ENCODE results near the gene SORL1.

Gene SORL1

GRCh38 chr11:121606354-121606753 is 154.2 kb downstream of the SORL1 start:
- H3K36me3 Mint-ChIP-seq (ENCODE audit: low read depth), result peaks cover 76% of the 10 kb centered on the region
- no peaks in the 10 kb centered on the region for H3K27me3 Mint-ChIP-seq (ENCODE audit: low read depth)
- H3K9me3 Mint-ChIP-seq, result no peaks in the 10 kb centered on the region
- H3K4me3 Mint-ChIP-seq, result no peak overlapping the region
- H3K27ac Mint-ChIP-seq, result no peak overlapping the region
- no peaks in the 10 kb centered on the region for H3K4me1 Mint-ChIP-seq (ENCODE audit: low read depth)

DNA sequence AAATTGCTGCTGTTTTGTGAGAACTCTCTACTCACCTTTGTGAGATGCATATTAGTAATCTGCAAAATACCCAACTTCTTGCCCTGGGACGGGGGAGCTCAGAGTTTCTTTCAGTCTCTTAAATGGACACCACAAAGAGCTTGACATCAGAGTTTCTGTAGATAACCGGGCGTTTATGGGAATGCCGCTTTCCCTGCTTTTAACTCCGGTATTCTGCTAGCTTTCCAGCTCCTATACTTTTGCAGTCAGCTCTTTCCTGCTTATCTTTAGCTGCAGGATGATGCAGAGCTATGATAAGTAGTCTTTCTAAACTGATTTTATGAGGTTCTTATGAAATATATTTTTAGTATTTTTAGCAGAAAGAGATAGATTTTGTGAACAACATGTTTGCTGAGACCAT is 155.2 kb downstream of the SORL1 start:
- no peak overlapping the region for H3K27ac Mint-ChIP-seq

GRCh38 chr11:121608545-121609098 is 156.5 kb downstream of the SORL1 start:
- peaks cover 79% of the 10 kb centered on the region for H3K36me3 Mint-ChIP-seq (ENCODE audit: low read depth)
- H3K9me3 Mint-ChIP-seq, result no peaks in the 10 kb centered on the region
- H3K27ac Mint-ChIP-seq, result no peak overlapping the region
- no peaks in the 10 kb centered on the region for H3K4me1 Mint-ChIP-seq (ENCODE audit: low read depth)
- no peak overlapping the region for H3K4me3 Mint-ChIP-seq
- no peaks in the 10 kb centered on the region for H3K27me3 Mint-ChIP-seq (ENCODE audit: low read depth)

More for the DNA sequence above, 155.2 kb downstream of the SORL1 start:
- H3K4me3 Mint-ChIP-seq, result no peak overlapping the region
- no peaks in the 10 kb centered on the region for H3K4me1 Mint-ChIP-seq (ENCODE audit: low read depth)
- no peaks in the 10 kb centered on the region for H3K27me3 Mint-ChIP-seq (ENCODE audit: low read depth)
- peaks cover 76% of the 10 kb centered on the region for H3K36me3 Mint-ChIP-seq (ENCODE audit: low read depth)
- no peaks in the 10 kb centered on the region for H3K9me3 Mint-ChIP-seq

DNA sequence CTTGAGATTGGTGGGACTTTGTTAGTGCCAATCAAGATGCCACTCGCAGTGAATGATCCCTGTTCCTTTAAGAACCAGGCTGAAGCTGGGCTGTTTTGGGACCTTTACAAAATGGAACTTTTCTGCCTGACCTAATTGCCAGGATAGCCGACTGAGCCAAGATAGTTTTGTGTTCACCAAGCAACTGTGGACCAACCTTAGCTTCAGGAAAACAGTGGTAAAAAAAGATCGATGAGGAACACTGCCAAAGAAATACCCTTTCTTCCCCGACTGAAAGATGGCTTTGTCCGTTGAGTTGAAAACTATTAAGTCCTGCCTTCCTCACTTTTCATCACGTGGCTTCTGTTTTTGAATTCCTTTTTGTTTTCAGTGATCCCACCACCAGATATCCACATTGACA is 158.6 kb downstream of the SORL1 start:
- Mint-ChIP-seq H3K27ac (no peak overlapping the region), H3K36me3 (ENCODE audit: low read depth) (peaks cover 82% of the 10 kb centered on the region)

DNA sequence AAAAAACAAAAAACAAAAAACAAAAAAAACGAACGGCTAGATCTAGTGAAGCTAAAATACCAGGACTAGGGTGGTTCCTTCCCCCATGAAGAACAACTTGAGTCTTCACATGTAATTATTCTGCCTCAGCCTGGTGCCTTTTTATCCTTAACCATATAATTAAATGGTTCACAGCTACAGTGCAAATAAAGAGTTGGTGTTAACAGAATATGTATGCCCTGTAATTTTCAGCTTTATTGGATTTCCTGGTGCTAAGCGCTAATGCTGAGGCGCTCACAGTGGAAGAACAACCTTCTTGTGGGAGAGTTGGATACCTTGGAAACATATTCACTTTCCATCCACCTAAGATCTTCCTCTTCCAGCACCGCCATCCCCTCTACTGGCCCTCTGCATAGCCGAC is 159.1 kb downstream of the SORL1 start:
- H3K36me3 Mint-ChIP-seq (ENCODE audit: low read depth), result peaks cover 77% of the 10 kb centered on the region
- no peak overlapping the region for H3K27ac Mint-ChIP-seq
- H3K9me3 Mint-ChIP-seq, result no peaks in the 10 kb centered on the region
- H3K27me3 Mint-ChIP-seq (ENCODE audit: low read depth), result no peaks in the 10 kb centered on the region
- H3K4me3 Mint-ChIP-seq, result no peak overlapping the region
- H3K4me1 Mint-ChIP-seq (ENCODE audit: low read depth), result no peaks in the 10 kb centered on the region

More for the DNA sequence above, 158.6 kb downstream of the SORL1 start:
- no peaks in the 10 kb centered on the region for H3K9me3 Mint-ChIP-seq
- no peaks in the 10 kb centered on the region for H3K4me1 Mint-ChIP-seq (ENCODE audit: low read depth)
- H3K4me3 Mint-ChIP-seq, result no peak overlapping the region
- no peaks in the 10 kb centered on the region for H3K27me3 Mint-ChIP-seq (ENCODE audit: low read depth)

DNA sequence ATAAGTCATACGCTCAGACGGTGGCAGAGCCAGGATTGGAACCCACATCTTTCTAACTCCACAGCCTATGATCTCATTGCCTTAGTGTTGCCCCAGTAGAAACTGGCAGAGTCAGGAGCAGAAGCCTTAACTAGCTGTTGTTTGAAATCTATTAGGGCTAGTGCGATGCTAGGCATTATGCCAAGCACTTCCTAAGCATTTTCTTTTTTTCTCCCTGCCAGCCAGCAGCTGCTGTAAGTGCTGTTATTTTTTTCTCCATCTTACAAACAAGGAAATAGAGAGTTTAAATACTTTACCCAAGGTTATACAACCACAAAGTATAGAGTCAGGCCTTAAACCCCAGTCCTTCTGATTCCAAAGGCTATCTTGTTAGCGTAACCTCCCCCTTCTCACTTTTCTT is 161.6 kb downstream of the SORL1 start:
- no peak overlapping the region for H3K27ac Mint-ChIP-seq
- no peak overlapping the region for H3K4me3 Mint-ChIP-seq
- no peaks in the 10 kb centered on the region for H3K9me3 Mint-ChIP-seq
- H3K4me1 Mint-ChIP-seq (ENCODE audit: low read depth), result no peaks in the 10 kb centered on the region
- H3K27me3 Mint-ChIP-seq (ENCODE audit: low read depth), result no peaks in the 10 kb centered on the region
- H3K36me3 Mint-ChIP-seq (ENCODE audit: low read depth), result peaks cover 73% of the 10 kb centered on the region

DNA sequence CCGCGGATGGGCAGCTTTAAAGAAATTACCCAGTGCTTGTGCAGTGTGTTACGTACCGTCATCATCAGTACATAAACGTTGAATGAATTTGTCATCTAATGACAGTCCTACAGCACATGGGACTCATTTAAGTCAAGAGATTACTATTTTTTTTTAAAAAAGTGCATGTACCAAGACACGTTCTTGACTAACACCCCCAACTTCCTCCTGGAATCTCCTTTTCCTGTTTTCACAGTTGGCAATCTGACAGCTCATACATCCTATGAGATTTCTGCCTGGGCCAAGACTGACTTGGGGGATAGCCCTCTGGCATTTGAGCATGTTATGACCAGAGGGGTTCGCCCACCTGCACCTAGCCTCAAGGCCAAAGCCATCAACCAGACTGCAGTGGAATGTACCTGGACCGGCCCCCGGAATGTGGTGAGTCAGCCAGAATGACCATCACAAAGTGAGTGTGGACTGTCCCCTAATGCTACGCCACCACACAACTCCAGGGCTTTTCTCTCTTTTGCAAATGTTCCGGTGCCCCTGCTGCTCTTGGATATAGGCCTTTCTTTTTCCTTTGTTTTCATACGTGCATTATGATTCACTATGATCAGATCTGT is 162.6 kb downstream of the SORL1 start:
- H3K36me3 Mint-ChIP-seq (ENCODE audit: low read depth), result peaks cover 68% of the 10 kb centered on the region
- no peaks in the 10 kb centered on the region for H3K9me3 Mint-ChIP-seq
- H3K4me3 Mint-ChIP-seq, result no peak overlapping the region
- H3K4me1 Mint-ChIP-seq (ENCODE audit: low read depth), result no peaks in the 10 kb centered on the region
- H3K27me3 Mint-ChIP-seq (ENCODE audit: low read depth), result no peaks in the 10 kb centered on the region
- H3K27ac Mint-ChIP-seq, result no peak overlapping the region

DNA sequence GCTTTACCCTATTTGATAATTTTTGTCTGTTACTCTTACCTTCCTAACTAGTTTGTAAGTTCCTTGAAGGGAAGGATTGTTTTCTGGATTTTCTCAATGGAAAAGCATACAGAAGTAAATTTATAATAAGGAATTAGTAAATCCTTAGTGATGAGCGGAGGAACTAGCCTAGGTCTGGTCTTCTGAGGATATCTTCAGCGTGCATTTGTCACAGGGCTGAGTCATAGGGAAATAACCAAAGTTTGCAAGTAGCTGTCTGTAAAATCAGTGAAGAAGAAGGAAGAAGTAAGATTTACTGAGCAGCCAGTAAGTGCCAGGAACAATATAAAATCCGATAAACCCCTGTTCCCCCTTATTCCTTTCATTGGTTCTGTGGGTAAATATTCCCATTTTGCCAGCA is 163.4 kb downstream of the SORL1 start:
- peaks cover 64% of the 10 kb centered on the region for H3K36me3 Mint-ChIP-seq (ENCODE audit: low read depth)
- no peaks in the 10 kb centered on the region for H3K4me1 Mint-ChIP-seq (ENCODE audit: low read depth)
- H3K4me3 Mint-ChIP-seq, result no peak overlapping the region
- no peaks in the 10 kb centered on the region for H3K9me3 Mint-ChIP-seq
- no peak overlapping the region for H3K27ac Mint-ChIP-seq
- no peaks in the 10 kb centered on the region for H3K27me3 Mint-ChIP-seq (ENCODE audit: low read depth)

DNA sequence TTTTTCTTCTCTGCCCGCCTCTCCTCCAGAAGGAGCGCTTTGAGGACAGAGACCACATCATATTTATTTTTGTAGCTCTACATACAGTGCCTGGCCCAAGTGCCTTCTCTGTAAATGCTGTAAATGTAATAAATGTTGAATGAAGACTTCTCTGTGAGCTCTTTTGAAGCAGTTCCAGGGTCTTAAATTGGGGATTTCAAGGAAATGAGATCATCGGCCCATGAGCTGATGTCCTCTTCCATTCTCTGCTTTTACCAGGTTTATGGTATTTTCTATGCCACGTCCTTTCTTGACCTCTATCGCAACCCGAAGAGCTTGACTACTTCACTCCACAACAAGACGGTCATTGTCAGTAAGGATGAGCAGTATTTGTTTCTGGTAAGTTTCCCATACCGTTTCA is 166.4 kb downstream of the SORL1 start:
- no peak overlapping the region for H3K27ac Mint-ChIP-seq

GRCh38 chr11:121625777-121626506 is 173.8 kb downstream of the SORL1 start:
- H3K4me3 Mint-ChIP-seq, result no peak overlapping the region
- no peak overlapping the region for H3K27ac Mint-ChIP-seq
- H3K4me1 Mint-ChIP-seq (ENCODE audit: low read depth), result peaks cover 3% of the 10 kb centered on the region
- peaks cover 64% of the 10 kb centered on the region for H3K36me3 Mint-ChIP-seq (ENCODE audit: low read depth)
- no peaks in the 10 kb centered on the region for H3K9me3 Mint-ChIP-seq
- H3K27me3 Mint-ChIP-seq (ENCODE audit: low read depth), result no peaks in the 10 kb centered on the region

More for the DNA sequence above, 166.4 kb downstream of the SORL1 start:
- Mint-ChIP-seq H3K27me3 (ENCODE audit: low read depth) (no peaks in the 10 kb centered on the region), H3K4me3 (no peak overlapping the region), H3K4me1 (ENCODE audit: low read depth) (peaks cover 2% of the 10 kb centered on the region), H3K9me3 (no peaks in the 10 kb centered on the region), H3K36me3 (ENCODE audit: low read depth) (peaks cover 68% of the 10 kb centered on the region)

DNA sequence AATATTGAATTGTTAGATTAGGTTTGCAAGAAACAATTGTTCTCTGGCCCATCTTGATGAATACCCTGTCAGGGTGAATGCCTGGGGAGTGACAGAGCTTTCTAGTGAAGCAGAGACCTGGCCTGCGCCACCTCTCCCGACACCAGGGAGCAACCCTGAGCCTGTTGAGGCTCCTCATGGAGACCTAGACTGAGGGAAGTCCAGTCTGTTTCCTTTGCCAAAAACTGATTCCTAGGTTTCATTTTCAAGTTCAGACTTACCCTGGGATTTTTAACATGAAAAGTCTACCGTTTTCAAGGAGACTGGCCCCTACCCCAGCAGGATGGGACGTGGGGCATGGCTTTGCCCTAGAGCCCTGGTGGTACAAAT is 174.4 kb downstream of the SORL1 start:
- no peaks in the 10 kb centered on the region for H3K27me3 Mint-ChIP-seq (ENCODE audit: low read depth)
- H3K9me3 Mint-ChIP-seq, result no peaks in the 10 kb centered on the region
- H3K36me3 Mint-ChIP-seq (ENCODE audit: low read depth), result peaks cover 59% of the 10 kb centered on the region
- peaks cover 2% of the 10 kb centered on the region for H3K4me1 Mint-ChIP-seq (ENCODE audit: low read depth)
- no peak overlapping the region for H3K4me3 Mint-ChIP-seq
- no peak overlapping the region for H3K27ac Mint-ChIP-seq

GRCh38 chr11:121626980-121627379 is 174.9 kb downstream of the SORL1 start:
- H3K36me3 Mint-ChIP-seq (ENCODE audit: low read depth), result peaks cover 54% of the 10 kb centered on the region

DNA sequence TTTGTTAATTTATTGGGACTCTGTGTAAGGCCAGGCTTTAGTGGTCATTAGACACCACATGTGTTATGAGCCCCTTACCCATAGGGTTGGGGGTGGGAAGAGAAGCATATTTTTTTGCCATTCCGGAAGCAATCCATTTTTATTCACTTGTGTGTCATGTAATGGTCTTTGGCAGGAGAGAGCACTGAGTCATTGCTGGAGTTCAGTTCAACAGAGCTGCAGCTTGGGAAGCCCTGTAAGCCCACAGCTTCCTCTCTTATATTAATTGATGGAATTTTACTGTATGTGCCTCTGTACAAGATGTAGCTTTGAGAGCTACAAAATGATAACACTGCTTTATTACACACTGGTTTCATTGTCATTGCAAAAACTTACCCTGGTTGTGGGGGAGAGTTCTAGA is 177.9 kb downstream of the SORL1 start:
- Mint-ChIP-seq H3K27ac (no peak overlapping the region), H3K36me3 (ENCODE audit: low read depth) (peaks cover 45% of the 10 kb centered on the region), H3K4me1 (ENCODE audit: low read depth) (peaks cover 2% of the 10 kb centered on the region), H3K4me3 (no peak overlapping the region), H3K27me3 (ENCODE audit: low read depth) (no peaks in the 10 kb centered on the region), H3K9me3 (no peaks in the 10 kb centered on the region)

More at GRCh38 chr11:121626980-121627379, 174.9 kb downstream of the SORL1 start:
- H3K9me3 Mint-ChIP-seq, result no peaks in the 10 kb centered on the region
- peaks cover 2% of the 10 kb centered on the region for H3K4me1 Mint-ChIP-seq (ENCODE audit: low read depth)
- no peaks in the 10 kb centered on the region for H3K27me3 Mint-ChIP-seq (ENCODE audit: low read depth)
- H3K27ac Mint-ChIP-seq, result no peak overlapping the region
- H3K4me3 Mint-ChIP-seq, result no peak overlapping the region

- no peak overlapping the region for H3K27ac Mint-ChIP-seq
- no peaks in the 10 kb centered on the region for H3K27me3 Mint-ChIP-seq (ENCODE audit: low read depth)
- no peaks in the 10 kb centered on the region for H3K9me3 Mint-ChIP-seq
- peaks cover 2% of the 10 kb centered on the region for H3K4me1 Mint-ChIP-seq (ENCODE audit: low read depth)
- H3K36me3 Mint-ChIP-seq (ENCODE audit: low read depth), result peaks cover 34% of the 10 kb centered on the region
- no peak overlapping the region for H3K4me3 Mint-ChIP-seq
These were observed 179.3 kb downstream of the SORL1 start for GRCh38 chr11:121631456-121631855.

- Mint-ChIP-seq H3K9me3 (no peaks in the 10 kb centered on the region), H3K4me1 (ENCODE audit: low read depth) (peaks cover 2% of the 10 kb centered on the region), H3K27me3 (ENCODE audit: low read depth) (no peaks in the 10 kb centered on the region), H3K4me3 (no peak overlapping the region), H3K36me3 (ENCODE audit: low read depth) (peaks cover 20% of the 10 kb centered on the region), H3K27ac (no peak overlapping the region)
These were observed 182.2 kb downstream of the SORL1 start for GRCh38 chr11:121634273-121634672.

Measured in T-helper 1 cell treated with Interleukin-12 subunit alpha and Interleukin-12 subunit beta and Interleukin-4 antibody, amounts not matched to agents 30 μg/mL and 1 μg/mL, for 36 hours (primary cell).